Measurements from ENCODE around the gene LYPD6. TPM values are rescaled to one million over a fixed set of nuclear protein-coding genes. Genes with fewer than 3 reads are reported as not detected.

LYPD6 gene
- total RNA-seq, 1 donor from 2014 or later: not detected

DNA sequence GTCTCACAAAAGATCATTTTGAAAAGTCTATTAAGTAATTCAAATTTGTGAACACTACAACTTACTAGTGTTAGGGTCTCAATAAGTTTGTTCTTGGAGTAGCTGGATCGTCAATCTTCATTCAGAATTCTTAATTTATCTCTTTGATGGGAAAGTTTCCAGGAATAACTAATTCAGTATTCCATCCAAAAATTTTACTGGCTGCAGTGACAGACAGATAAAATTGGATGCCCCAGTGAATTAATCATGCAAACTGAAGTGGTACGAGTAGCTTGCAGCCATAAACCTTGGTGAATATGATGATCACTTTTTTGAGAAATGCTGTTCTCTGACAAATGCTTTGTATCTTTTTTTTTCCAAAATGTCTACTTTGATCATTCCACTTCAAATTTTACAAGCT lies 112.8 kb downstream of the LYPD6 start:
- DNase-seq: no peak
- H3K4me3 Mint-ChIP-seq: no peak overlapping the region
- no peaks in the 10 kb centered on the region for H3K36me3 Mint-ChIP-seq (ENCODE audit: low read depth)
- ATAC-seq (ENCODE audit: low read depth): no peak
- no peaks in the 10 kb centered on the region for H3K27me3 Mint-ChIP-seq
- TF ChIP-seq, protein P1, sequence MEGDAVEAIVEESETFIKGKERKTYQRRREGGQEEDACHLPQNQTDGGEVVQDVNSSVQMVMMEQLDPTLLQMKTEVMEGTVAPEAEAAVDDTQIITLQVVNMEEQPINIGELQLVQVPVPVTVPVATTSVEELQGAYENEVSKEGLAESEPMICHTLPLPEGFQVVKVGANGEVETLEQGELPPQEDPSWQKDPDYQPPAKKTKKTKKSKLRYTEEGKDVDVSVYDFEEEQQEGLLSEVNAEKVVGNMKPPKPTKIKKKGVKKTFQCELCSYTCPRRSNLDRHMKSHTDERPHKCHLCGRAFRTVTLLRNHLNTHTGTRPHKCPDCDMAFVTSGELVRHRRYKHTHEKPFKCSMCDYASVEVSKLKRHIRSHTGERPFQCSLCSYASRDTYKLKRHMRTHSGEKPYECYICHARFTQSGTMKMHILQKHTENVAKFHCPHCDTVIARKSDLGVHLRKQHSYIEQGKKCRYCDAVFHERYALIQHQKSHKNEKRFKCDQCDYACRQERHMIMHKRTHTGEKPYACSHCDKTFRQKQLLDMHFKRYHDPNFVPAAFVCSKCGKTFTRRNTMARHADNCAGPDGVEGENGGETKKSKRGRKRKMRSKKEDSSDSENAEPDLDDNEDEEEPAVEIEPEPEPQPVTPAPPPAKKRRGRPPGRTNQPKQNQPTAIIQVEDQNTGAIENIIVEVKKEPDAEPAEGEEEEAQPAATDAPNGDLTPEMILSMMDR (IDR thresholded peaks at IDR 0.05): no peak
- intact Hi-C loops (cut with micrococcal nuclease): no loop called here
- H3K27ac Mint-ChIP-seq: no peak overlapping the region
- no peaks in the 10 kb centered on the region for H3K9me3 Mint-ChIP-seq
- CTCF ChIA-PET: no interaction called here
- H3K4me1 Mint-ChIP-seq: no peaks in the 10 kb centered on the region
- POLR2A ChIA-PET: no interaction called here

DNA sequence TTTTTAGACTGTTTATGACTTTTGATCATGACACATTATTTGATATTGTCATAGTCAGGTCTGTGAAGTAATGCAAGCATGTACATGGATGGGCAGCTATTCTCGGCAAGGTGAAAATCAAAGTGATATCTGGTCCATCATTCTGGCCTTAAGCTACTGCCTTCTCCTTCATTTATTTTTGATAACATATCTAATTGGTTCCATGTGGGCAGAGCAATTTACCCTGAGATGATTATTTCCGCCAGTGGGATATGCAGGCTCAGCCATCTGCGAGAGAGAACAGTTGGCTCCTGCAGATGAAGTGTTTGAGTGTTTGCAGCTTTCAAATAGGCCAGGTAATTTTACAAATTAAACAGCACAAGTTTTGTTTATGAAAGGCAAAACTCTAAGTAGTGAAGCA lies 116.4 kb downstream of the LYPD6 start:
- Mint-ChIP-seq H3K4me1 (no peaks in the 10 kb centered on the region), H3K27ac (no peak overlapping the region), H3K9me3 (no peaks in the 10 kb centered on the region), H3K4me3 (no peak overlapping the region), H3K36me3 (ENCODE audit: low read depth) (no peaks in the 10 kb centered on the region), H3K27me3 (no peaks in the 10 kb centered on the region)
- POLR2A ChIA-PET: no interaction called here
- TF ChIP-seq, protein P1 (IDR thresholded peaks at IDR 0.05): no peak
- CTCF ChIA-PET: no interaction called here
- intact Hi-C loops (cut with micrococcal nuclease): loop anchor here (1.0 kb wide), 1 partner anchor 37 kb away; no protein-coding TSS in a partner anchor
- DNase-seq: no peak
- no peak for ATAC-seq (ENCODE audit: low read depth)

DNA sequence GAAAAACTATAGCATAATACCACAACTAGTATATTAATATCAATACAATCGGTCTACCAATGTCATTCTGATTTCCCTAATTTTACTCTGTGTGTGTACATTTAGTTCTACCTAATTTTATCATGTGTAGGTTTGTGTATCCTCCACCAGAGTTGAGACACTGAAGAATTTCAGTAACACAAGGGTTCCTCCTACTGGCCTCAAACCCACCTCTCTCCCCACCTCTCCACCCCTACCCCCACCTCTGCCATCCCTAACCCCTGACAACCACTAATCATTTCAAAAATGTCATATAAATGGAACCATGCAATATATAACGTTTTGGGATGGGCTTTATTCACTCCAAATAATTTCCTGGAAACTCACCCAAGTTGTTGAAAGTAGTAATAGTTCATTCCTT lies 117.9 kb downstream of the LYPD6 start:
- intact Hi-C loops (cut with micrococcal nuclease): no loop called here
- Mint-ChIP-seq H3K4me1 (no peaks in the 10 kb centered on the region), H3K9me3 (no peaks in the 10 kb centered on the region), H3K27ac (no peak overlapping the region), H3K36me3 (ENCODE audit: low read depth) (no peaks in the 10 kb centered on the region), H3K4me3 (no peak overlapping the region), H3K27me3 (no peaks in the 10 kb centered on the region)
- TF ChIP-seq, protein P1 (IDR thresholded peaks at IDR 0.05): no peak
- ChIA-PET CTCF (no interaction called here), POLR2A (no interaction called here)
- ATAC-seq (ENCODE audit: low read depth) (no peak), DNase-seq (no peak)

DNA sequence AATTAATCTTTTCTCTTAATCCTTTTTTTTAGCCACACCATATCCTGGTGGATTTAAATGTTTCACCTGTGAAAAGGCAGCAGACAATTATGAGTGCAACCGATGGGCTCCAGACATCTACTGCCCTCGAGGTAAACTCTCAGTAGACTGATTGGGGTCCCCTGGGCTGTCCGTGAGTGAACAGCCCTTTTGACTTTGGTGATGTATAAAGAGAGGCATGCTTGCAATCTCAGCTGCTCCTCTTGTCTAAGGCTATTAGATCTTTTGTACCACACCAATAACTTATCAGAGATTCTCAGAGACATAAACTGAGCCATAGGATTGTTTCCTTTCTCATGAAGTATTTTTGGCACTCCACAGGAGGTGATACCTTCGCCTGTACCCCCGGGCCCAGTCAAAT lies 118.6 kb downstream of the LYPD6 start:
- POLR2A ChIA-PET: no interaction called here
- no peak for ATAC-seq (ENCODE audit: low read depth)
- TF ChIP-seq, protein P1 (IDR thresholded peaks at IDR 0.05): no peak

DNA sequence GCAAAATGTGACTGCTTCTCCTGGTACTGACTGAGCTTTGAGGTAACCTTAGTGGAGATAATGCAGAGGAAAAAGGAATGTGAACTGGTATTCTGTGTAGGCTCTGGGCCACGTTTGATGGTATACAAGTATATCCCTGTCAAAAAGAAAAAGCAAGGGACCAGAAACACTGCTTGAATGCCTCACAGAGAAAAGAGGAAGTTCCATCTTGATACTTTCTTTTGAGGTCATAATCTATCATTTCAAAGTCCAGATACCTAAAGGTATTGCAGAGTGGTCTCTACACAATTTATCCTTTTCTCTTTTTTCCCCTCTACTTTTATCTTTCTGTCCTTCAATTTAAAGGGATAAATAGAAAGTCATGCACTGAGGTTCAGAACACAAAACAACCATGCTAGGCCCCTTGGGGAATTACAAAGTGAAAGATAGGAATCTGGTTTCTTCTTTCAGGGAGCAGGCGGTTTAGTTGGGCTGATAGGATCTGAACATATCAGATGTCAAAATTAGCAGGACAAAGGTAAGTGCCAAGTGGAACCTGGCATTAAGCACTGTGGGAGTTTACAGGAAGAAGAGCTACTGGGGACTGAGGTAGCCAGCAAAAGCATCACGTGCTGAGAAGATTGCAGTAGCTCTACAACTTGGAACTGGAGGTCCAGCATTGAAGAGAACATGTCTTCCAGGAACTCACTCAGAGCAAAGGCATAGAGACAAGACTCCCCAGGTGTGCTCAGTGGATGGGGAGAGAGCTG lies 121.2 kb downstream of the LYPD6 start:
- H3K36me3 Mint-ChIP-seq (ENCODE audit: low read depth): no peaks in the 10 kb centered on the region
- peaks cover 3% of the 10 kb centered on the region for H3K27me3 Mint-ChIP-seq
- intact Hi-C loops (cut with micrococcal nuclease): no loop called here
- TF ChIP-seq, protein P1 (IDR thresholded peaks at IDR 0.05): no peak
- ChIA-PET POLR2A (no interaction called here), CTCF (no interaction called here)
- no peak for ATAC-seq (ENCODE audit: low read depth)
- H3K9me3 Mint-ChIP-seq: no peaks in the 10 kb centered on the region
- H3K27ac Mint-ChIP-seq: no peak overlapping the region
- H3K4me1 Mint-ChIP-seq: no peaks in the 10 kb centered on the region
- DNase-seq: no peak
- H3K4me3 Mint-ChIP-seq: no peak overlapping the region

More for the DNA sequence above, 118.6 kb downstream of the LYPD6 start:
- H3K27me3 Mint-ChIP-seq: no peaks in the 10 kb centered on the region
- CTCF ChIA-PET: no interaction called here
- no peak overlapping the region for H3K4me3 Mint-ChIP-seq
- no peaks in the 10 kb centered on the region for H3K4me1 Mint-ChIP-seq
- H3K27ac Mint-ChIP-seq: no peak overlapping the region
- H3K9me3 Mint-ChIP-seq: no peaks in the 10 kb centered on the region
- no peak for DNase-seq
- no peaks in the 10 kb centered on the region for H3K36me3 Mint-ChIP-seq (ENCODE audit: low read depth)
- intact Hi-C loops (cut with micrococcal nuclease): no loop called here

Measured in activated B cell treated with CpG ODN at 0.5 μM for 24 hours (primary cell).